Upper lobe of left lung (tissue), 6 donors: ENCODE results near the gene SPTA1. TPM values are rescaled to one million over a fixed set of nuclear protein-coding genes. Genes with fewer than 3 reads are reported as not detected.
"Not testable (repeated sequence)": the region's sequence is repeated elsewhere in the genome, so short reads cannot be mapped to it uniquely, and the experiment has no call there.

Source experiments
- ATAC-seq, 2 donors: fragments of 200-7000 bp; cut with Tn5 transposase; one replicate each; pipeline ENCODE4 v1.9.1; 2022; ENCODE audit warnings: mild to moderate bottlenecking in 2 of 2, moderate library complexity in 2 of 2; ENCODE audit not compliant: low FRiP score in 2 of 2
- DNase-seq, 2 donors: peaks; one replicate each; pipeline ENCODE4 v3.0.0-alpha.2; 2019 to 2020
- H3K27ac ChIP-seq, 4 donors: fragments of 200-600 bp; sonication (generic); one replicate each; pipeline ENCODE4 v1.5.1; 2016 to 2019
- H3K27me3 ChIP-seq, 4 donors: fragments of 200-600 bp; sonication (generic); one replicate each; pipeline ENCODE4 v1.5.1; 2017 to 2019
- H3K36me3 ChIP-seq, 4 donors: fragments of 200-600 bp; sonication (generic); one replicate each; pipeline ENCODE4 v1.5.1; 2016 to 2019
- H3K4me1 ChIP-seq, 4 donors: fragments of 200-600 bp; sonication (generic); one replicate each; pipeline ENCODE4 v1.5.1; 2018 to 2019
- H3K4me3 ChIP-seq, 4 donors: fragments of 200-600 bp; sonication (generic); one replicate each; pipeline ENCODE4 v1.5.1; 2017 to 2019; ENCODE audit warnings: mild to moderate bottlenecking in 2 of 4, moderate library complexity in 1 of 4
- H3K9me3 ChIP-seq, 4 donors: fragments of 200-600 bp; sonication (generic); one replicate each; pipeline ENCODE4 v1.5.1; 2018 to 2019
- CTCF ChIP-seq, 6 experiments: fragments of 450-650 bp in 4 of 6; fragments of 200-600 bp in 2 of 6; sonication (generic) in 2 of 6; IDR thresholded peaks; one replicate each; pipeline ENCODE4 v1.5.1; 2016 to 2019; ENCODE audit warnings: antibody characterized with exemption in 6 of 6
- EP300 ChIP-seq, 4 donors: sonication (generic); formaldehyde crosslinking; IDR thresholded peaks; one replicate each; pipeline ENCODE4 v1.5.1; 2017; ENCODE audit warnings: antibody characterized with exemption in 4 of 4, control low read depth in 2 of 4
- POLR2A ChIP-seq, 4 donors: fragments of 450-650 bp; IDR thresholded peaks; one replicate each; pipeline ENCODE4 v1.5.1; 2016 to 2017; ENCODE audit warnings: antibody characterized with exemption in 4 of 4, mild to moderate bottlenecking in 2 of 4
- POLR2AphosphoS5 ChIP-seq, 2 donors: sonication (generic); formaldehyde crosslinking; IDR thresholded peaks; one replicate each; pipeline ENCODE4 v1.5.1; 2017; ENCODE audit warnings: antibody characterized with exemption in 2 of 2
- WGBS, 2 donors: methylation state at CpG; one replicate each; pipeline ENCODE4 v1.1.5; 2017 to 2018; 5-methylcytosine and 5-hydroxymethylcytosine counted together
- total RNA-seq, 6 donors: library from RNA; depleted of rRNA in 4 of 6; stranded (reverse); fragments of >200 nt in 4 of 6; gene quantifications; one replicate each; pipeline versions ENCODE4 v1.1.0 to v1.2.1, GENCODE V29; 2016 to 2021
- donor health status: DM: no; HTN: no; CAD: no; lungs with moderate emphysema.
- donor health status: DM: no; HTN: yes; CAD: no; lungs with severe emphysema.

The SPTA1 gene
- total RNA-seq, 6 donors from 2014 or later: 0.20 to 0.57 (median 0.30) TPM; not detected in 1

- 30 to 53% methylated on average over 1 of the region's 1 CpG for WGBS, 2 donors
- TF ChIP-seq EP300 (IDR thresholded peaks at IDR 0.05) (no peak), POLR2AphosphoS5 (IDR thresholded peaks at IDR 0.05) (no peak), CTCF (IDR thresholded peaks at IDR 0.05) (no peak), POLR2A (IDR thresholded peaks at IDR 0.05) (no peak)
- no peaks in the 10 kb centered on the region for H3K9me3 ChIP-seq
- no peaks in the 10 kb centered on the region for H3K36me3 ChIP-seq
- H3K4me3 ChIP-seq: no peak overlapping the region
- H3K4me1 ChIP-seq: no peaks in the 10 kb centered on the region
- ATAC-seq (no peak), DNase-seq (no peak)
- H3K27me3 ChIP-seq: no peaks in the 10 kb centered on the region
- H3K27ac ChIP-seq: no peak overlapping the region
Measured at GRCh38 chr1:158689110-158689509, 2.6 kb upstream of the SPTA1 start.

- H3K36me3 ChIP-seq, H3K4me1 ChIP-seq, H3K27me3 ChIP-seq, H3K27ac ChIP-seq, H3K9me3 ChIP-seq, H3K4me3 ChIP-seq, ATAC-seq, DNase-seq: not testable (repeated sequence)
- WGBS, 2 donors: 83 to 100% methylated on average over 1 of the region's 1 CpG
Measured at GRCh38 chr1:158688343-158688742, 1.8 kb upstream of the SPTA1 start.

- H3K4me1 ChIP-seq: no peaks in the 10 kb centered on the region
- TF ChIP-seq CTCF (IDR thresholded peaks at IDR 0.05): no peak
- TF ChIP-seq POLR2A (IDR thresholded peaks at IDR 0.05): no peak
- TF ChIP-seq POLR2AphosphoS5 (IDR thresholded peaks at IDR 0.05): no peak
- no peak for TF ChIP-seq EP300 (IDR thresholded peaks at IDR 0.05)
- no peaks in the 10 kb centered on the region for H3K9me3 ChIP-seq
- no peaks in the 10 kb centered on the region for H3K36me3 ChIP-seq
- no peak overlapping the region for H3K4me3 ChIP-seq
- DNase-seq: no peak
- no peaks in the 10 kb centered on the region for H3K27me3 ChIP-seq
- ATAC-seq: no peak
- H3K27ac ChIP-seq: no peak overlapping the region
Measured at GRCh38 chr1:158687037-158687436, 522 bp upstream of the SPTA1 start.

GRCh38 chr1:158685085-158685484 lies 1.4 kb downstream of the SPTA1 start:
- no peak for ATAC-seq
- Histone ChIP-seq H3K9me3 (no peaks in the 10 kb centered on the region), H3K4me3 (no peak overlapping the region), H3K27me3 (no peaks in the 10 kb centered on the region), H3K27ac (no peak overlapping the region), H3K4me1 (no peaks in the 10 kb centered on the region), H3K36me3 (no peaks in the 10 kb centered on the region)
- DNase-seq: no peak
- 60 to 62% methylated on average over 7 of the region's 7 CpGs for WGBS, 2 donors
- no peak for TF ChIP-seq POLR2A (IDR thresholded peaks at IDR 0.05)
- TF ChIP-seq CTCF (IDR thresholded peaks at IDR 0.05): no peak
- TF ChIP-seq EP300 (IDR thresholded peaks at IDR 0.05): no peak
- no peak for TF ChIP-seq POLR2AphosphoS5 (IDR thresholded peaks at IDR 0.05)

GRCh38 chr1:158681606-158682005 lies 4.9 kb downstream of the SPTA1 start:
- Histone ChIP-seq H3K4me1 (no peaks in the 10 kb centered on the region), H3K27me3 (no peaks in the 10 kb centered on the region), H3K9me3 (no peaks in the 10 kb centered on the region), H3K4me3 (no peak overlapping the region), H3K36me3 (no peaks in the 10 kb centered on the region), H3K27ac (no peak overlapping the region)
- TF ChIP-seq EP300 (IDR thresholded peaks at IDR 0.05): no peak
- TF ChIP-seq POLR2A (IDR thresholded peaks at IDR 0.05): no peak
- no peak for TF ChIP-seq POLR2AphosphoS5 (IDR thresholded peaks at IDR 0.05)
- no peak for TF ChIP-seq CTCF (IDR thresholded peaks at IDR 0.05)
- ATAC-seq (no peak), DNase-seq (no peak)
- 79 to 87% methylated on average over 2 of the region's 2 CpGs for WGBS, 2 donors
